ENCODE measurements around the gene ZNF774. TPM values are rescaled to one million over a fixed set of nuclear protein-coding genes. Genes with fewer than 3 reads are reported as not detected.

The ZNF774 gene
- total RNA-seq, 1 experiment from 2014 or later, result 1.5 TPM

DNA sequence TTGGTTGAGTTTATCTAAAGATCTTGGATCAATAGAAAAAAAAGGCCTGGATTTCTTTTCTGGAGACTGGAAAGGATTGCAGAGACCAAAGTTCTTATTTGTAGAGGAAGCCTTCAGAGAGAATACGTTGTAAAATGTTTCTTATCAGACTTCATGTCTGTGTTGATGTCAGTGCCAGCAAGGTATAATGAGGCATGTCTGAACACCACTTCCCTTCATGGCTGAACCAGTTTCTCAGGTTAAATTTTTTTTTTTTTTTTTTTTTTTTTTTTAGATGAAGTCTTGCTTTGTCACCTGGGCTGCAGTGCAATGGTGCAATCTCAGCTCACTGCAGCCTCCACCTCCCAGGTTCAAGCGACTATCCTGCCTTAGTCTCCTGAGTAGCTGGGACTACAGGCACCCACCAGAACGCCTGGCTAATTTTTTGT is 17.8 kb upstream of the ZNF774 start:
- no peaks in the 10 kb centered on the region for H3K27me3 ChIP-seq (replicated peaks; ENCODE audit: insufficient read depth, low read depth, low read length, poor library complexity)
- H3K4me3 ChIP-seq (ENCODE audit: low read depth, low read length, poor library complexity, severe bottlenecking), result no peak overlapping the region
- H3K36me3 ChIP-seq (ENCODE audit: insufficient read depth, low read length, poor library complexity, severe bottlenecking), result no peaks in the 10 kb centered on the region
- no peaks in the 10 kb centered on the region for H3K4me1 ChIP-seq (ENCODE audit: insufficient read depth, low read length, poor library complexity, severe bottlenecking)
- DNase-seq (ENCODE audit: low spot score), result no peak
- H3K27ac ChIP-seq (ENCODE audit: low read depth, low read length, poor library complexity, severe bottlenecking), result no peak overlapping the region
- TF ChIP-seq EZH2 (IDR thresholded peaks at IDR 0.05; ENCODE audit: borderline replicate concordance, low read depth, low read length, poor library complexity, severe bottlenecking), result no peak
- TF ChIP-seq CTCF (conservative IDR thresholded peaks at IDR 0.05; ENCODE audit: low read depth, low read length), result no peak
- ChIA-PET POLR2A (ENCODE audit: low non-redundant PET) (no interaction called here), CTCF (no interaction called here)
- BruUV-seq (replicated peaks), result no TSS peak
- no peaks in the 10 kb centered on the region for H3K9me3 ChIP-seq (ENCODE audit: low read depth, low read length, poor library complexity, severe bottlenecking)
- intact Hi-C loops (cut with micrococcal nuclease; ENCODE audit: unreplicated experiment), result no loop called here

- no peaks in the 10 kb centered on the region for H3K9me3 ChIP-seq (ENCODE audit: low read depth, low read length, poor library complexity, severe bottlenecking)
- intact Hi-C loops (cut with micrococcal nuclease; ENCODE audit: unreplicated experiment), result no loop called here
- ChIA-PET POLR2A (ENCODE audit: low non-redundant PET) (no interaction called here), CTCF (no interaction called here)
- H3K27me3 ChIP-seq (replicated peaks; ENCODE audit: insufficient read depth, low read depth, low read length, poor library complexity), result no peaks in the 10 kb centered on the region
- H3K4me3 ChIP-seq (ENCODE audit: low read depth, low read length, poor library complexity, severe bottlenecking), result no peak overlapping the region
- TF ChIP-seq CTCF (conservative IDR thresholded peaks at IDR 0.05; ENCODE audit: low read depth, low read length) (no peak), EZH2 (IDR thresholded peaks at IDR 0.05; ENCODE audit: borderline replicate concordance, low read depth, low read length, poor library complexity, severe bottlenecking) (no peak)
- no TSS peak for BruUV-seq (replicated peaks)
- no peaks in the 10 kb centered on the region for H3K36me3 ChIP-seq (ENCODE audit: insufficient read depth, low read length, poor library complexity, severe bottlenecking)
- no peak for DNase-seq (ENCODE audit: low spot score)
- no peak overlapping the region for H3K27ac ChIP-seq (ENCODE audit: low read depth, low read length, poor library complexity, severe bottlenecking)
- H3K4me1 ChIP-seq (ENCODE audit: insufficient read depth, low read length, poor library complexity, severe bottlenecking), result no peaks in the 10 kb centered on the region
These were observed 15.4 kb upstream of the ZNF774 start for GRCh38 chr15:90336705-90337141.

DNA sequence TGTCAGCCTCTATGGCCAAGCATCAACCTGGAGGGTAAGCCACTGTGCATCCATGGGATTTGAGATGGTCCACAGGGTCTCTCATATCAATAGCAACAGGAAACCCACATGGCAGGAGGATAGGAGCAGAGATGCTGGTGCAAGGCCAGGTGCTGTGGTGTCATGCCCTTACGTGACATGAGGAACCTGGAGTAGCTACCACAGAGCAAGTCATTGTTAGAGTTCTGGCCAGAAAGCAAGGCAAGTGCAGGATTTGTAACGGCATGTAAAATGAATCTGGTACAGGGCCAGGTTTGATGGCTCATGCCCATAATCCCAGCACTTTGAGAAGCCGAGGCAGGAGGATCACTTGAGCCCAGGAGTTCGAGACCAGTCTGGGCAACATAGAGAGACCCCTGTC is 14.8 kb upstream of the ZNF774 start:
- intact Hi-C loops (cut with micrococcal nuclease; ENCODE audit: unreplicated experiment), result no loop called here
- ChIA-PET CTCF (no interaction called here), POLR2A (ENCODE audit: low non-redundant PET) (interaction anchor here (0.5 kb wide), 1 partner anchor 605 kb away, joined by 3 read pairs; no protein-coding TSS in a partner anchor)
- Histone ChIP-seq H3K9me3 (ENCODE audit: low read depth, low read length, poor library complexity, severe bottlenecking) (no peaks in the 10 kb centered on the region), H3K4me3 (ENCODE audit: low read depth, low read length, poor library complexity, severe bottlenecking) (no peak overlapping the region), H3K4me1 (ENCODE audit: insufficient read depth, low read length, poor library complexity, severe bottlenecking) (no peaks in the 10 kb centered on the region), H3K27ac (ENCODE audit: low read depth, low read length, poor library complexity, severe bottlenecking) (no peak overlapping the region), H3K36me3 (ENCODE audit: insufficient read depth, low read length, poor library complexity, severe bottlenecking) (no peaks in the 10 kb centered on the region), H3K27me3 (replicated peaks; ENCODE audit: insufficient read depth, low read depth, low read length, poor library complexity) (no peaks in the 10 kb centered on the region)
- DNase-seq (ENCODE audit: low spot score), result no peak
- no TSS peak for BruUV-seq (replicated peaks)
- TF ChIP-seq CTCF (conservative IDR thresholded peaks at IDR 0.05; ENCODE audit: low read depth, low read length) (no peak), EZH2 (IDR thresholded peaks at IDR 0.05; ENCODE audit: borderline replicate concordance, low read depth, low read length, poor library complexity, severe bottlenecking) (no peak)

All from A673 (cell line).